ENCODE data around the gene TMEM178B.
"Not testable (repeated sequence)": the region's sequence is repeated elsewhere in the genome, so short reads cannot be mapped to it uniquely, and the experiment has no call there.

TMEM178B gene

DNA sequence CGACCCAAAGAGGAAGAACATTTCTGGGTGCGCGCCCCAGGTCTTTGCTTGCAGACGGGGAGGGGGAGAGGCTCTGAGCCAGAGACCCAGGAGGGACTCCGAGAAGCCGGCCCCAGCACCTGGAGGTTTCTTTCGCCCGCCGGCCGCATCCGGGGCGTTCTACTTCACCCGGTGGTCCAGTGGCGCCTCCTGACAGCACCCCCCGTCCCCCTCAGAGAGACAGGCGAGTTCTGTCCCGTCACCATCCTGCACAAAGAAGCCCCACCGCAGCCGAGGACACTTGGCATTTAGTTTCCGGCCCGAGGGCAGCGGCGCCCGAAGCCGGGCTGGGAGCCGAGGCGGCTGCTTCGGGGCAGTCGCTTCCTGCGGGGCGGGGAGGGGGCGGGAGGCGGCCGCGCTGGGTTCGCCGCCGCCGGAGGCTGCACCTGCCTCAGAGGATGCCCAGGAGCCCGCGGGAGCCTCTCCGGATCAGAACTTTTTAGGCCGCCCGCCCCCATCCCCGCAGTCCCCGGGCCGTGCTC lies at the start of gene TMEM178B:
Gene TMEM178B, plus strand, starts transcription at position 424 of the 521 bp plus-strand sequence.
- DNase-seq = no peak

DNA sequence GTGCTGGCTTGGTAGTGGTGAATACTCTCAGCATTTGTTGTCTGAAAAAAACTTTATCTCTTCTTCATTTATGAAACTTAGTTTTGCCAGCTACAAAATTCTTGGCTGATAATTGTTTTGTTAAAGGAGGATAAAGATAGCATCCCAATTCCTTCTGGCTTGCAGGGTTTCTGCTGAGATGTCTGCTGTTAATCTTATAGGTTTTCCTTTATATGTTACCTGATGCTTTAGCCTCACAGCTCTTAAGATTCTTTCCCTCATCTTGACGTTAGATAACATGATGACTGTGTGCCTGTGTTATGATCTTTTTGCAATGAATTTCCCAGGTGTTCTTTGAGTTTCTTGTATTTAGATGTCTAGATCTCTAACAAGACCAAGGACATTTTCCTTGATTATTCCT lies 49.2 kb upstream of the TMEM178B start:
- DNase-seq = no peak

DNA sequence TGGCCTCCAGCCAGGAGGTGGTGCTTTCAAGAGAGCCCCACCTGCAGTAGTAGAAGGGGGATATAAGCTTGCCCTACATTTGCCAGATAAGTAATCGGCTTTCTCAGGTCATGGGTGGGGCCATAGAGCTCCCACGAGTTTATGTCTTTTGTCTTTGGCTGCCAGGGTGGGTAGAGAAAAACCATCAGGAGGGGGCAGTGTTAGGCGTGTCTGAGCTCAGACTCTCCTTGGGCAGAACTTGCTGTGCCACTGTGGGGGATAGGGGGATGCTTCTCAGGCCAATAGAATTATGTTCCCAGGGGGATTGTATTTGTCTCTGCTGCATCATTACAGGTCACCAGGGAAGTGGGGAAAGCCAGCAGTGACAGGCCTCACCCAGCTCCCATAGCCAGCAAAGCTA lies 46.8 kb upstream of the TMEM178B start:
- DNase-seq = no peak

DNA sequence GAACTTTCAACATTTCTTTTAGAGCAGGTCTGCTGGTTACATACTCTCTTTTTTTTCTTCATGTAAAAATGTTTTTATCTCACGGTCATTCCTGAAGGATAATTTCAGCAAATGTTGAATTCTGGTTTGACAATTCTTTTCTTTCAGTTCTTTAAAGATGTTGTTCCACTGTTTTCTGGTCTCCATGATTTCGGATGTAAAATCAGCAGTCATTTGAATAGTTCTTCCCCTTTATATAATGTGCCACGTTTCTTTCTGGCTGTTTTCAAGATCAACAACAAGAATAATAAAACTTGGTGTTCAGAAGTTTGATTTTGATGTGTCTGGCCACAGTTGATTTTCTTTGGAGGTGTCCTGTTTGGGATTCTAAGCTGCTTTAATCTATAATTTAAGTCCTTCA lies 45.1 kb upstream of the TMEM178B start:
- no peak for DNase-seq

DNA sequence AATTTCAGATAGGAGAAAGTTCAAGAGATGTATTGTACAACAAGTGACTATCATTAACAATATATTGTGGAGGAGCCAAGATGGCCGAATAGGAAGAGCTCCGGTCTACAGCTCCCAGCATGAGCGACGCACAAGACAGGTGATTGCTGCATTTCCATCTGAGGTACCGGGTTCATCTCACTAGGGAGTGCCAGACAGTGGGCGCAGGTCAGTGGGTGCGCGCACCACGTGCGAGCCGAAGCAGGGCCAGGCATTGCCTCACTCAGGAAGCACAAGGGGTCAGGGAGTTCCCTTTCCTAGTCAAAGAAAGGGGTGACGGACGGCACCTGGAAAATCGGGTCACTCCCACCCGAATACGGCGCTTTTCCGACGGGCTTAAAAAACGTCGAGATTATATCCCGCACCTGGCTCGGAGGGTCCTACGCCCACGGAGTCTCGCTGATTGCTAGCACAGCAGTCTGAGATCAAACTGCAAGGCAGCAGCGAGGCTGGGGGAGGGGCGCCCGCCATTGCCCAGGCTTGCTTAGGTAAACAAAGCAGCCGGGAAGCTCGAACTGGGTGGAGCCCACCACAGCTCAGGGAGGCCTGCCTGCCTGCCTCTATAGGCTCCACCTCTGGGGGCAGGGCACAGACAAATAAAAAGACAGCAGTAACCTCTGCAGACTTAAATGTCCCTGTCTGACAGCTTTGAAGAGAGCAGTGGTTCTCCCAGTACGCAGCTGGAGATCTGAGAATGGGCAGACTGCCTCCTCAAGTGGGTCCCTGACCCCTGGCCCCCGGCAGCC lies 41.1 kb upstream of the TMEM178B start:
- DNase-seq = not testable (repeated sequence)

DNA sequence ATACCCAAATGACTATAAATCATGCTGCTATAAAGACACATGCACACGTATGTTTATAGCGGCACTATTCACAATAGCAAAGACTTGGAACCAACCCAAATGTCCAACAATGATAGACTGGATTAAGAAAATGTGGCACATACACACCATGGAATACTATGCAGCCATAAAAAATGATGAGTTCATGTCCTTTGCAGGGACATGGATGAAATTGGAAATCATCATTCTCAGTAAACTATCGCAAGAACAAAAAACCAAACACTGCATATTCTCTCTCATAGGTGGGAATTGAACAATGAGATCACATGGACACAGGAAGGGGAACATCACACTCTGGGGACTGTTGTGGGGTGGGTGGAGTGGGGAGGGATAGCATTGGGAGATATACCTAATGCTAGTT lies 35.8 kb upstream of the TMEM178B start:
- not testable (repeated sequence) for DNase-seq

DNA sequence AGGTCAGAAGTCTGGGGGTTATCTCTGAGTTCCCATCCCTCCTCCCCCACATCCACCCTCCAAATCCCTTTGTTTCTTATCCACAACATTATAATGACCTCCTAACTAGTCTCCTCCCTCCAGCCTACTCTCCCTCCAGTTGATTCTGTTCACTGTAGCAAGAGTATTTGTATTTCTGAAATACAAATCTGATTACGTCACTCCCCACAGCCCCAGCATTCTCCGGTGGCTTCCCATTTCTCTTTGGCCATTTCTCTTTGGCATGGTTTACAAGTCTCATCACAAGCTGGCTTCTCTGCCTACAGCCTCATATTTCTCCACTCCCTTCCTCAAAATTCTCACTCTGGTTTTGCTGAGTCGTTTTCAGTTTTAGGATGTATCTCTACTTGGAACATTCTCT lies 34.5 kb upstream of the TMEM178B start:
- DNase-seq = peak; percentile 71

DNA sequence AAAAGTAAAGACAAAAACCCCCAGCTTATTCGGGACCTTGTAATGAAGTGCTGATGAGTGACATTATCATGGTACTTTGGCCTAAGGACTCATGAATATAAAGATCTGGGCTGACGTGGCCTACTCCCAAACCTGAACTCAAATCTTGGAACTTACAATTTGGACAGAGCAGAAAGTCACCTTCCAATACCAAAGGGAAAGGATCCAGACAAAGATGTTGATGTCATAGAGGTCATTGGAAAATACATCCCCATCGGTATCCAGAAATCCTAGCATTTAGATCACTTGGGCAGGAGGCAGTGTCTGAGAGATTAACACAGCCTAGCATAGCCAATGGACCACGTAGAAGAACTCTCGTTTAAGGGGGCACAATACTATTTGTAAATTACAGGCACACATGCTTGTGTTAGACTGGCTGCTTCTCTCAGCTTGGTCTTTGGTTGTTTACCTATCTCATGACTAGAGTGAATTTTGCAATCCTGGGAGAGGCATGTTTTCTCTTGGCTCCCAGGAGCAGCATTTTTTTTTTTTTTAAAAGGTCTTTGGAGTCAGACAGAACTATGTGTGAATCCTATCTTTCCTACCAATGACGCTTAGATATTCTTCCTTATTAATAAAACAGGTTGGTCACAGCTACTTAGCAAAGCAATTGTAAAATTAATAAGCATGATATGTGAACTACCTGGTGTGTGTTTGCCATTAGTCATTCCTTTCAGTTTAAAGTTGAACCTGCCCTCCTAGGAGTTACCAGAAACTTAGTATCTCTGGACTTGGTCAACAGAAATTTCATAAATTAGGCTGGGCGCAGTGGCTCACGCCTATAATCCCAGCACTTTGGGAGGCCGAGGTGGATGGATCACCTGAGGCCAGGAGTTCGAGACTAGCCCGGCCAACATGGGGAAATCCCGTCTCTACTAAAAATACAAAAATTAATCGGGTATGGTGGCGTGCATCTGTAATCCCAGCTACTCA lies 31.4 kb upstream of the TMEM178B start:
- DNase-seq = peak; percentile 48

DNA sequence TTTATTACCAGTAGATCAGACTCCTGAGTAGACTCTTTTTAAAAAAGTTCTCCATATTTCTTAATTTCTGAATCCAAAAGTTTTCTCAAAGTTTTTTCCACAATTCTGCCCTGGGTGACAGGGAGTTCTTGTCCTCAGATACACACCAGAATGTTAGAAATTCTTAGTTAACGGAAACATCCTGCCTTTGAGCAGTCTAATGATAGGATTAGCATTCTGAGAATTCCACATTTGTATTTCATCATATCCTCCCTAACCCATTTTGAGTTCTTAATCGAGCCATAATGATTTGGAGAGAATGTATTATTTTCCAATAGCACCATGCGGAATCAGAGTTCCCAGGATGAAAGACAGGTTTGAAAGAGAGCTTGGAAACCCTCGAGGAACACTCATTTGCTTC lies 30.2 kb upstream of the TMEM178B start:
- peak; percentile 37 for DNase-seq

DNA sequence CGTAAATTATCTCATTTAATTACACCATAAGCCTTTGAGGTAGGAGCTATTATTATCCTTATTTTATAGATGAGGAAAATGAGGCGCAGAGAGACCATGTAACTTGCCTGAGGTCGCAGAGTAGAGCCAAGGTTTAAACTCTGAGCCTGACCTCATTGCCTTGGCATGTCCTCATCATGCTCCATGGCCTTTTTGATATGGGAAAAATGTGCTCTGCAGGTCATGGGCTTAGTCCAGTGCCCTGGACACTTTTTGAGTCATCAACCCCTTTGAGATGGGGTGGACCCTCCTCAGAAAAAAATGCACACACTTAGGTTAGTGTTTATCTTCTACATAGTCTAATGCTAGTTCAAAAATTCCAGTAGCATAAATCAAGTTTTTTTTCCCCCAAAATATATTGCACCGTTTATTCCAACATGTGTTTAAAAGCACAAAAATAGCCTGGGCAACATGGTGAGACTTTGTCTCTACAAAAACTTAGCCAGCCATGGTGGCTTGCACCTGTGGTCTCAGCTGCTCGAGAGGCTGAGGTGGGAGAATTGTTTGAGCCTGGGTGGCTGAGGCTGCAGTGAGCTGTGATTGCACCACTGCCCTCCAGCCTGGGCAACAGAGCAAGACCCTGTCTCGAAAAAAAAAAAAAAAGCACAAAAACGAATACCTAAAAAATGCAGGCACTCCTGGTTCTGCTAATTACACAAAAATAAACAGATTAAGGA lies 28.6 kb upstream of the TMEM178B start:
- DNase-seq = peak; percentile 75

DNA sequence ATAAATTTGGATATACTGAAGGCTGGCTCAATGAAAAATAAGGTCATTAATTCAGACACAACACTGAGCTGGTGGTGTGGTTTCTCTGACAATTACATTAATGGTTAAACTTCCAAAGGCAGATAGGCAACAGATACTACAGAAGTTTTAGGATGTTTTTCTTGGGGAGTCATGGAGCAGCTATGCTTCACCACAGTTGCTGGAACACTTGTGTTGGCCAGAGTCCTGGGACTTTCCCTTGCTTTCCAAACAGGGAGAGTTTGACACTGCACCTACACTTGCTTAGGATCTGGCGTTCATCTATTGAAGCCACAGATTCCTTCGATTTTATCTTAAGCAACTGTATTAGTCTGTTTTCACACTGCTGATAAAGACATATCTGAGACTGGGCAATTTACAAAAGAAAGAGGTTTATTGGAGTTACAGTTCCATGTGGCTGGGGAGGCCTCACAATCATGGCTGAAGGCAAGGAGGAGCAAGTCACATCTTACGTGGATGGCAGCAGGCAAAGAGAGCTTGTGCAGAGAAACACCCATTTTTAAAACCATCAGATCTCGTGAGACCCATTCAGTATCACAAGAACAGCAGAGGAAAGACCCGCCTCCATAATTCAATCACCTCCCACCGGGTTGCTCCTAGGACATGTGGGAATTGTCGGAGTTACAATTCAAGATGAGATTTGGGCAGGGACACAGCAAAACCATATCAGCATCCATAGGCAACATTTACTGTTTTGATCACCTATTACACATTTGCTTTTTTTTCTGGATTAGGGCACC lies 27.8 kb upstream of the TMEM178B start:
- DNase-seq = peak; percentile 96

DNA sequence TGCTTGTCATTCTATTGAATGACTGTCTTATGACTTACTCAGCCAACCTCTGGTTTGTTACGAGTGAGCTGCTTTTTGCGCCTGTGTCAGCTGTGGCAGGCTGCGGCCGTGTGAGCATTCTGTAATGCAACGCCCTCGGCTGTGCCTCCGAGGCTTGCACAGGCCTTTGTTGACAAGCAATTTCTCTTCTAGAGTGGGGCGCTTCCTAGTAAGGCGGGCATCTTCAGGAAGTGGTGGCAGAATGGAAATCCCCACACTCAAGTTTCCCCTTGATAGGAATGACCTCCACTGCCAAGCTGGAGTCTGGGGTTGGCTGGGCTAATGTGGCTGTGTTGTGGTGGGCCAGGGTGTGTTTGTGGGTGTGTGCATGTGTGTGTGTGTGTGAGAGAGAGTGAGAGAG lies 20.2 kb upstream of the TMEM178B start:
- DNase-seq = peak; percentile 56

DNA sequence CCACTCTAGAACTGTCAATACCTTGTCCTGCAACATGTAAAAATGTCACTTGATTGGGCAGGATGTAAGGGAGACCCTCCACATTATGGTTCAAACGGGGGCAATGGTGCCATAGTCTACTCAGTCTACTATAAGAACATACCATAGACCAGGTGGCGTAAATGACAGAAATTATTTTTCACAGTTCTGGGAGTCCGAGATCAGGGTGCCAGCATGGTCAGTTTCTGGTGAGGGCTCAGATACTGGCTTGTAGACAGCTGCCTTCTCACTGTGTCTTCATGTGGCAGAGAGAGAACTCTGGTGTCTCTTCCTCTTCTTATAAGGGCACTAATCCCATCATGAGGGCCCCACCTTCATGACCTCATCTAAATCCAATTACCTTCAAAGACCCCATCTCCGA lies 18.7 kb upstream of the TMEM178B start:
- DNase-seq = no peak

DNA sequence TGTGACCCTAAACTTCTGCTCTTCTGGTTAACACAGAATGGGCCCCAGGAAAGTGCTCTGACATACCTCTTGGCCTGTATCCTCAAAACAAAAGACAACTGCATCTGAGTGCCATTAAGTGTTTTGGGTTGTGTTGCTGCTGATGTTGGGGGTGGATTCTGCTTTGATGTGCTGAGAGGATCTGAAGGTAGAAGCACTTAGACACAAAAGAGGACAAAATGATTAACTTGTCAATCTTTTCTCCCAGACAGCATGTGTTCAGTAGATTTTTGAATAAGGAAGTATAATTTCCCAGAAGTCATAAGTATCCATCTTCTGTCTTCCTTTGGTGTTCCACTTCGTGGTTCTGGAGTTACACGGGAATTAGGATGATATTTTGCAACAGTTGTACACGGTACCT lies 16.1 kb upstream of the TMEM178B start:
- no peak for DNase-seq

DNA sequence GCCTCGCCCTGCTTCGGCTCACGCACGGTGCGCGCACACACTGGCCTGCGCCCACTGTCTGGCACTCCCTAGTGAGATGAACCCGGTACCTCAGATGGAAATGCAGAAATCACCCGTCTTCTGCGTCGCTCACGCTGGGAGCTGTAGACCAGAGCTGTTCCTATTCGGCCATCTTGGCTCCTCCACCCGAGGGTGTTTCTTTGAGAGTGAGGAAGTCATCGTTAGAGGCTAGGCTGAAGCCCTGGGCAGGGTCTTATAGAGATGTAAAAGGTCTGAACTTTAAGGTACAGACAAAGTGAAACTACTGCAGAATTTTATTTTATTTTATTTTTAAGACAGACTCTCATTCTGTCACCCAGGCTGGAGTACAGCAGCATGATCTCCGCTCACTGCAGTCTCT lies 6.0 kb upstream of the TMEM178B start:
- not testable (repeated sequence) for DNase-seq

DNA sequence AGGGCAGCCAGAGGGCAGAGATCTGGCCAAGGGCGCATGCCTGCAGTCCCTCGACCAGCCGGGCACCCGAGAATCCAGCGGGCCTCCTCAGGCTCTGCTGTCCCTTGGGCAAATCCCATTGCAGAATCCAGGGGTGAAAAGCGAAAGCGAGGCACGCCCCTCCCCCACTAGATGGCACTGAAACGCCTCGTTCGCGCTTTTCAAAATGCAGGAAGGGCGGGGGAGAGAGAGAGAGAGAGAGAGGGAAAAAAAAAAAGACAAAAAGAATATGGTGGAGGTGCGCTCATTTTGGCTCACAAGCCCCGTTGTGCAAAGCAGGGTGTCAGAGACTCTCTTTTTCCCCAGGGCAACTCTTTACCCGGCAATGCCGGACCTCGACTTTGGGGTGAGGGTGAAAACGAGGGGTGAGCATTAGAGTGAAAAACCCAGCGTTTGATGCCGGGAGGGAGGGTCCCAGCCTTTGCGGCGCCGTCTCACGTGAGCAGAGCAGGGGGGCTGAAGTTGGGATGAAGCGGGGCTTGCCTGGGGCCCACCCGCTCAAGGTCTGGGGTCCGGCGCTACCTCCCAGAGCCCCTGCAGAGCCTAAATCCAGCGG lies 2.5 kb upstream of the TMEM178B start:
- peak; percentile 40 for DNase-seq

DNA sequence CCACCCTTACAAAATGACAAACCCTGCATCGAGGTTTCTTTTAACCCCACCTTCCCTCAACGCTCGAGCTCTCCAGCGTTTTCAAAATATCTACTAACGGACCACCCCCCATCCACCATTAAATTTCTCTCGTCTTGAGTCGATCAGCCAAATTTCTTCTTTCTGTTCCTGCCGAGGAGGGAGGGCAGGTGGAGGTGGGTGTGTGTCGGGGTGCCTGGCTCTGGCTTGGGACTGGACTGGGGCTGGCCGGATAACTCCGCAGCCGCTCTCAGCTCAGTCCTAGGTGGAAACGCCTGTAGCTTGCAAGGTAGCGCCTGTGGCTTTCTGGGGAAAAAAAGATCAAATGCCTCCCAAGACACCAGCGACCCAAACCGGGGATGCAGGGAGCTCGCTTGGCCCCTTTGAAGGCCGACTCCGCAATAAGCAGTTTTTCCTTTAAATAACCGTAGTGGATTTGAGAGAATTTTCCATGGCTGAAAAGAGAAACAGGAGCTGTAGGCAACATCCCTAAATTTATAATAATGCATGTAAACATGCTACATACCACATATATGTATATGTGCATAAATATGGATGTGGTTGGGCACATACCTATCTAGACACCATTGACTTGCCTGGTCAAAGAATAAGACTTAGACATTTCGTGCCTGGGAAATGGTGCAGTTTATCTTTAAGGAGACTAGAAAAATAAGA lies 1.9 kb upstream of the TMEM178B start:
- no peak for DNase-seq

DNA sequence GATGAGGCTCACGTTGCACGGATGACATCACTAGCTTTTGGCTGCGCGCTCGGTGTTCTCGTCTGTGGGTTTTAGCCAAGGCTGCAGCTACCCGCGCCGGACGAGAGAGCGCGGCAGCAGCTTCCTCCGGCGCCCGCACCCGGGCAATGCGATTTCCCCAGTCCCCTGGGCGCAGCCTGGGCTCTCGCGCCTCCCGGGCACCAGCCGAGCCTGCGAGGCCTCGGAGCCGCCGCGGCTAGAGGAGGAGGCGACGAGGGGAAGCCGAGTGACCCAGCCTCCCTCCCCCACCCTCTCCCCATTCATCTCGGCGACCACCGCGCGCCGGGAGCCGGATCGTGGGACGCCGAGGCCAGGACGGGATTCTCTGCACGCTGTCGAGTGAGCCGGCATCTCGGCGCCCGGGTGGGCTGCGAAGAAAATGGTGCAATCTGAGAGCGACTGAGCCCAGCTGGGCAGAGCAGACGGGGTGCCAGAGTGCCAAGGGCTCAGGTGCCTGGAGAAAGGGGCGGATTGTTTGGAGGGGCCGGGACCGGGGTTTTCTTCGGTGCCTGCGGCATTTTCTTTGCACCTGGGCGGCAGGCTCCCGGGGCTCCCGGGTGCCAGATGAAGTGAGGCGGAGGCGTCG lies 1.2 kb upstream of the TMEM178B start:
- DNase-seq = peak; percentile 78

DNA sequence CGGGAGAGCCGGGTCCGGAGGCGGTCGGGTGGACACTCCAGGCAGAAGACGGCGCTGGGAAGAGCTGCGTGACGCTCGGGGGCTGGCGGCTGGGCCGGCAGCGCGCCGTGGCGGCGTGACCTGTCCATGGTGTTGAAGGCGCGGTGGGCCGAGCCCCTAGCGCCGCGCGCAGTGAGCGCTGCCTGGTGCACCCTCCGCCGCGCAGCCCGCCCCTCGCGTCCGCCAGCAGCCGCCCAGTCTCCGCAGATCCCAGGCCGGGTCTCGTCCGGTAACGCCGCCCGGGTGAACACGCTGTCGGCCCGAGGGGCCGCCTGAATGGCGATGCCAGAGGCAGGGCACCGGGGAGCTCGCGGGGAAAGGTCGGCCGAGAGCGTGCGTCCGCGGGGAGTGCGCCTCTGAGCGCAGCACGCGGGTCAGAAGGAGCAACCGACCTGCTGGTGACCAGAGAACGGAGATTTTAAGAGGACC lies 657 bp upstream of the TMEM178B start:
- peak; percentile 54 for DNase-seq
